ENCODE data around the gene ANKRD55.
"Not testable (repeated sequence)": the region's sequence is repeated elsewhere in the genome, so short reads cannot be mapped to it uniquely, and the experiment has no call there.

The ANKRD55 gene

DNA sequence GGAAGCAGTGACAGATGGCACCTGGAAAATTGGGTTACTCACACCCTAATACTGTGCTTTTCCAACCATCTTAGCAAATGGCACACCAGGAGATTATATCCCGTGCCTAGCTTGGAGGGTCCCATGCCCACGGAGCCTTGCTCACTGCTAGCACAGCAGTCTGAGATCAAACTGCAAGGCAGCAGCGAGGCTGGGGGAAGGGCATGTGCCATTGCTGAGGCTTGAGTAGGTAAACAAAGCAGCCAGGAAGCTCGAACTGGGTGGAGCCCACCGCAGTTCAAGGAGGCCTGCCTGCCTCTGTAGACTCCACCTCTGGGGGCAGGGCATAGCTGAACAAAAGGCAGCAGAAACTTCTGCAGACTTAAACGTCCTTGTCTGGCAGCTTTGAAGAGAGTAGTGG is 11.5 kb downstream of the ANKRD55 start:
- in situ Hi-C loops (cut with MboI; ENCODE audit: low pct_unique_long_range_greater_than_20kb, low sequenced_read_pairs) = loop anchor here (25.0 kb wide), 1 partner anchor 509 kb away; the partner anchor contains the start of gene SLC38A9

DNA sequence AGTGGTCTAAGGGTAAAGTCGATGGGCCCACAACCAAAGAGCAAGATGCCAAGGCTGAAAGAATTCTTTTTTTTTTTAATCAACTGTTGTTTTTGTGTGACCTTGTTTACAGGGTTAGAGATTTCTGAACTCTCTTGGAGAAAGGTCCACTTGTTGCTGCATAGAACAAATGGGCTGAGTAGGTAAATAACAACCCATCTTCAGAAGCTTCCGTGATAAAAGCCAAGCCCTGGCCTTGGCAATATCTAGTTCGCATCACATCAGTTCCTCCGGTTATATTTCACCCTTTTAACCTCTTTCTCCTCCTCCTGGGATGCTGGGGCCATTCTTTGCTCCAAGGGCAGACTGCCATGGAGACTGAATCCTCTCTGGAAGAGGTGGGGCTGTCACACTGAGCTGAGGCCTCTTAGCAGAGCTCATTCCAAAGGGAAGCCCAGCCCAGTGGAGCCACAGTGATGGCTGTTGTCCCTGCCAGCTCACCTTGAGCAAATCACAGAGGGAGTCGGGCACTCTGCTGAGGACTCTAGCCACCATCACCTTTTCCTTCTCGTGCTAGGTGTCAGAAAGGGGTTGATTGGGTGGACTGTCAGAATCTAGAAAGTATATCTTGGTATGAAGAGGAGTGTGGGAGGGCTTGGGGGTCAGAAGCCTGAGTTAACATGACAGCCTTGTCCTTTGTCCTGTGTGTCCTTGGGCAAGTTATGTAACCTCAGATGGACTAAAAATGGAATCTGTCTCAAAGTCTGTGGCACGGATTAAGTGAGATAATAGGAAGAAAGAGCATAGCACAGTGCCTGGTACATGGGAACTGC is 17.9 kb downstream of the ANKRD55 start:
- in situ Hi-C loops (cut with MboI; ENCODE audit: low pct_unique_long_range_greater_than_20kb, low sequenced_read_pairs) = loop anchor here (25.0 kb wide), 1 partner anchor 503 kb away; the partner anchor contains the start of gene SLC38A9
- DNase-seq = no peak

More for the DNA sequence above, 11.5 kb downstream of the ANKRD55 start:
- DNase-seq = not testable (repeated sequence)

DNA sequence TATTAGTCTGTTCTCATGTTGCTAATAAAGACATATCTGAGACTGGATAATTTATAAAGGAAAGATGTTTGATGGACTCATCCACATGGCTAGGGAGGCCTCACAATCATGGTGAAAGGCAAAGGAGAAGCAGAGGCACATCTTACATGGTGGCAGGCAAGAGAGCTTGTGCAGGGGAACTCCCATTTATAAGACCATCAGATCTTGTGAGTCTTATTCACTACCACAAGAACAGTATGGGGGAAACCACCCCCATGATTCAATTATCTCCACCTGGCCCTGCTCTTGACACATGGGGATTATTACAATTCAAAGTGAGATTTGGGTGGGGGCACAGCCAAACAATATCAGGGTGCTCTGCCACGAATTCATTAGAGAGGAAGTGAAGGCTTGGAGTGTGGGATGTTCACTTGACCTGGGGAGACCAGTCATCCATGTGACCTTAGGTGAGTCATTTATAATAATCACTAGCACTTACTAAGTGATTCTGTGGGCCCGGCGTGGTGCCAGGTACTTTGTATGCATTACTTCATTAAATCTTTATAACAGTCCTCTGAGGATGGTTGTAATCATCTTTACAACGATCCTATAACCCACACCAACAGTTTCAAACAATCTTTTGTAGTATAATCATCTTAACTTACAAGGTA is 19.1 kb downstream of the ANKRD55 start:
- in situ Hi-C loops (cut with MboI; ENCODE audit: low pct_unique_long_range_greater_than_20kb, low sequenced_read_pairs) = loop anchor here (25.0 kb wide), 1 partner anchor 502 kb away; the partner anchor contains the start of gene SLC38A9

DNA sequence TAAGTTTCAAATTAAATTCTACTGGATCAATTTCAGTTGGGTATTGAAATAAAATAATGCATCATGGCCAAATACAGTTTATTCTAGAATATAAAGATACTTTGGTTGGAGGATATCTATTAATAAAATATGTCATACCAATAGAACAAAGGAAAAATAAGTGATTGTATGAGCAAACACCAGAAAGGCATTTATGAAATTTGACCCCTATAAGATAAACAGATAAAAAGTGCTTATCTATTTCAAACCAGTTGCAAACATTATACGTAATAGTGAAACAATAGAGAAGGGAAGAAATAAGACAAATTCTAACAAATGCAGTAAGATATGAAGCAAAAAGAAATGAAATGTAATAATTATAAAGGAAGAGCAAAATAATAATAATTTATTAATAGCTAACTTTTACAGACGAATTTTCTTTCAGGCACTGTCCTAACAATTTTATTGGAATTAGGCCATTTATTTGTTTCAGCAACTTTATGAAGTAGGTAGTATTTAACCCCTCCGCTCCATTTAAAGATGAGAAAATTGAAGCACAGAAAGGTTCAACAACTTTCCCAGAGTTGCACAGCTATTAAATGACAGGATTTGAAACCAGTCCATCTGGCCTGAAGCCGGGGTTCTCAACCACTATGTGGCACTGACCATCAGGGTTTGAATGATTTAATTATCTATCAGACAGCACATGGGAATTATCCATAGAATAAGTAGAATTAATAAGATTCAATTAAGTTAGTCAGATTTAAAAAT is 20.8 kb downstream of the ANKRD55 start:
- no peak for DNase-seq
- in situ Hi-C loops (cut with MboI; ENCODE audit: low pct_unique_long_range_greater_than_20kb, low sequenced_read_pairs) = loop anchor here (25.0 kb wide), 1 partner anchor 500 kb away; the partner anchor contains the start of gene SLC38A9

More for the DNA sequence above, 19.1 kb downstream of the ANKRD55 start:
- DNase-seq = not testable (repeated sequence)

DNA sequence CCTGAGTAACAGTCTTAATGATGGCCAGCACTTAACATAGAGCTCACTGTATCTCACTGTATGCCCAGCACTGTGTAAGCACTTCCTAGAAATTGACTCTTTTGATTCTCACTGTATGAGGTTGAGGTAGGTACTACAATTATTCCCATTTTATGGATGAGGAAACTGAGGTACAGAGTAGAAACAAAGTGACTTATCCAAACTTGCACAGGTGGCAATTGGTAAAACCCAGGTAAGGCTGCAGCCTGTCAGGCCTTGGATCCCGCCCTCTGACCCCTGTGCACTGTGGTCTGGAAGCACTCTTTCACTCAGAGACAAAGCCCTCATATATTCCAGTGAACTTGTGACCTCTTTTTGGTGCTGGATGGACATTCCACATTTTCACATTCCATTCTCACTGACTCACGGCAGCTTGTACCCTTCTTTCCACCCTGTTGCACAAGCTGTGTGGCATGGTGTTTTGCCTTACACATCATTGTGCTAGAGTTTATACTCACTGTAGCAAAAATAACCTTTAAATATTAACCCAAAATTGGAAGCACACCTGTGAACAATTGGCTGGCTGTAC is 21.7 kb downstream of the ANKRD55 start:
- no peak for DNase-seq
- in situ Hi-C loops (cut with MboI; ENCODE audit: low pct_unique_long_range_greater_than_20kb, low sequenced_read_pairs) = loop anchor here (25.0 kb wide), 1 partner anchor 499 kb away; the partner anchor contains the start of gene SLC38A9

DNA sequence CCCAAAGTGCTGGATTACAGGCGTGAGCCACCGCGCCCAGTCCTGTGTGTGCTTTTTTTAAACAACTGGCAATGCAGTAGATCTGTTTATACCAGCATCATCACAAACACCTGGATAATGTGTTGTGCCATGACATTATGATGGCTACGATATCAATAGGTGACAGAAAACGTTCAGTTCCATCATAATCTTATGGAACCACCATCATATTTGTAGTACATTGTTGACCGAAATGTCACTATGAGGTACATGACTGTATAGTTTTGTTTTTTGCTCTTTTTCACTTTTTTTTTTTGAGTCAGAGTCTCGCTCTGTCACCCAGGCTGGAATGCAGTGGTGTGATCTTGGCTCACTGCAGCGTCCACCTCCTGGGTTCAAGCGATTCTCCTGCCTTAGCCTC is 24.4 kb downstream of the ANKRD55 start:
- no peak for DNase-seq
- in situ Hi-C loops (cut with MboI; ENCODE audit: low pct_unique_long_range_greater_than_20kb, low sequenced_read_pairs) = loop anchor here (25.0 kb wide), 1 partner anchor 496 kb away; the partner anchor contains the start of gene SLC38A9

DNA sequence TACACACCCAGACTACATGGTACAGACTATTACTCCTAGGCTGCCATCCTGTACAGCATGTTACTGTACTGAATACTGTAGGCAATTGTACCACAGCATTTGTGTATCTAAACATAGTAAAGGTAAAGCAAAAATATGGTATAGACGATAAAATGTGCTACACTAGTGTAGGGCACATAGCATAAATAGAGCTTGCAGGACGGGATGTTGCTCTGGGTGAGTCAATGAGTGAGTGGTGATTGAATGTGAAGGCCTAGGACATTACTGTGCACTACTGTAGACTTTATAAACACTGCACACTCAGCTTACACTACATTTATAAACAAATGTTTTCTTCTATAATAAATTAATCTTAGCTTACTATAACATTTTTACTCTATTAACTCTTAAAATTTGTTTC is 25.6 kb downstream of the ANKRD55 start:
- DNase-seq = no peak
- in situ Hi-C loops (cut with MboI; ENCODE audit: low pct_unique_long_range_greater_than_20kb, low sequenced_read_pairs) = loop anchor here (25.0 kb wide), 1 partner anchor 495 kb away; the partner anchor contains the start of gene SLC38A9

DNA sequence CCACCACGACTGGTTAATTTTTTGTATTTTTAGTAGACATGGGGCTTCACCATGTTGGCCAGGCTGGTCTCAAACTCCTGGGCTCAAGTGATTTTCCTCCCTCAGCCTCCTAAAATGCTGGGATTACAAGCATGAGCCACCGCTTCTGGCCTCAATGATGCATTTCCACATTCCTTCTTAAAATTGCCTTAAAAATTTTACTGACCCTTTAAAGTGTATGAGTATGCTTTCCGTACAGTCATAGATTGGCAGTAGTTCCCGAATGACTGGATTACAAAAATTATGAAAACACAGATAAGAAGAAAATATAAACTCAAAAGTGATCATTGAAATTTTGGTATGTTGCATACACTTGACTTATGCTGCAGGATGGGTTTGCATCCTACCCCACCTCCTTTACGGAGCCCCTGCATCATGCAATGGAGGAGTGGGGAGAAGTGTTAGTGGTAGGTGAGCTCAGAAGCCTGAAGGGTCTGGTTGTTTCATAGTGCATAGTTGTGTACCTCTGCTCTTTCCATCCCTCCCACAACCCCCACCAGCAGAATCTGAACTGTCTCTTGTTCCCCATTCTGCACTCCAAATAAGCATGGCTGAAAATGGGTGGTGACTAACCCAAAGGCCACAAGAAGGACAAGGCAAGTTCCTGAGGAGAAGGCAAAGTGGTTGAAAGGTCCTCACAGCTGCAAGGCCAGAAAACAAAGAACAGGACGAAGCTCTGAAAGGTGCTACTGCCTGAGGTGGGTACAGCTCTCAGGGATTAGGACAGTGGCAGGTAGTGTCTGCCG is 26.8 kb downstream of the ANKRD55 start:
- DNase-seq = no peak

DNA sequence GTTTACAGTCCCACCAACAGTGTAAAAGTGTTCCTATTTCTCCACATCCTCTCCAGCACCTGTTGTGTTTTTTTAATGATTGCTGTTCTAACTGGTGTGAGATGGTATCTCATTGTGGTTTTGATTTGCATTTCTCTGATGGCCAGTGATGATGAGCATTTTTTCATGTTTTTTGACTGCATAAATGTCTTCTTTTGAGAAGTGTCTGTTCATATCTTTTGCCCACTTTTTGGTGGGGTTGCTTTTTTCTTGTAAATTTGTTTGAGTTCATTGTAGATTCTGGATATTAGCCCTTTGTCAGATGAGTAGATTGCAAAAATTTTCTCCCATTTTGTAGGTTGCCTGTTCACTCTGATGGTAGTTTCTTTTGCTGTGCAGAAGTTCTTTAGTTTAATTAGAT is 29.2 kb downstream of the ANKRD55 start:
- in situ Hi-C loops (cut with MboI; ENCODE audit: low pct_unique_long_range_greater_than_20kb, low sequenced_read_pairs) = loop anchor here (25.0 kb wide), 1 partner anchor 492 kb away; the partner anchor contains the start of gene SLC38A9
- not testable (repeated sequence) for DNase-seq

More for the DNA sequence above, 26.8 kb downstream of the ANKRD55 start:
- in situ Hi-C loops (cut with MboI; ENCODE audit: low pct_unique_long_range_greater_than_20kb, low sequenced_read_pairs) = loop anchor here (25.0 kb wide), 1 partner anchor 494 kb away; the partner anchor contains the start of gene SLC38A9

DNA sequence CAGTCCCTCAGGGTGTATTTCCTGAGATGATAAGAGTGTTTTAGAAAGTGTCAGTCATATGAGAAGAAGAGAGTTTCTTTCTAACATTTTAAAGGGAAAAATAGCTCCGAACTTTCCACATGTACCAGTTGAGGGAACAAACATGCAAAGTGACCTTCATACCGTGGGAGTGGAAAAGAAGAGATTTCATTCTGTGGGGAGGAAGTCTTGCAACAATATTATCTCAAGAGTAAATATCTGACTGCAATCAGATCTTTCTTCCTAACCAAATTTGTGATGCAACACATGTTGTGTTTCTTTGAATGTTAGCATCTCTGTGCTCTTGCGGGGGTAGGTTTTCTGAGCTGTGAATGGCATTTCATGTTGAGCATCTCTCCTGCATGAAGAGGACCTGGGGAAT is 30.6 kb downstream of the ANKRD55 start:
- in situ Hi-C loops (cut with MboI; ENCODE audit: low pct_unique_long_range_greater_than_20kb, low sequenced_read_pairs) = loop anchor here (25.0 kb wide), 1 partner anchor 490 kb away; the partner anchor contains the start of gene SLC38A9

DNA sequence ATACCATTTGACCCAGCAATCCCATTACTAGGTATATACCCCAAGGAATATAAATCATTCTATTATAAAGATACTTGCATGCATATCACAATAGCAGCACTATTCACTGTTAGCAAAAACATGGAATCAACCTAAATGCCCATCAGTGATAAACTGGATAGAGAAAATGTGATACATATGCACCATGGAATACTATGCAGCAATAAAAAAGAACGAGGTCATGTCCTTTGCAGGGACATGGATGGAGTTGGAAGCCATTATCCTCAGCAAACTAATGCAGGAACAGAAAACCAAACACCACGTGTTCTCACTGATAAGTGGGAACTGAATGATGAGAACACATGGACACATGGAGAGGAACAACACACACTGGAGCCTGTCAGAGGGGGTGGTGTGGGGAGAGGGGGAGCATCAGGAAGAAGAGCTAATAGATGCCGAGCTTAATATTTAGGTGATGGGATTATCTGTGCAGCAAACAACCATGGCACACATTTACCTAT is 31.3 kb downstream of the ANKRD55 start:
- DNase-seq = not testable (repeated sequence)
- in situ Hi-C loops (cut with MboI; ENCODE audit: low pct_unique_long_range_greater_than_20kb, low sequenced_read_pairs) = loop anchor here (25.0 kb wide), 1 partner anchor 490 kb away; the partner anchor contains the start of gene SLC38A9

More for the DNA sequence above, 30.6 kb downstream of the ANKRD55 start:
- no peak for DNase-seq

DNA sequence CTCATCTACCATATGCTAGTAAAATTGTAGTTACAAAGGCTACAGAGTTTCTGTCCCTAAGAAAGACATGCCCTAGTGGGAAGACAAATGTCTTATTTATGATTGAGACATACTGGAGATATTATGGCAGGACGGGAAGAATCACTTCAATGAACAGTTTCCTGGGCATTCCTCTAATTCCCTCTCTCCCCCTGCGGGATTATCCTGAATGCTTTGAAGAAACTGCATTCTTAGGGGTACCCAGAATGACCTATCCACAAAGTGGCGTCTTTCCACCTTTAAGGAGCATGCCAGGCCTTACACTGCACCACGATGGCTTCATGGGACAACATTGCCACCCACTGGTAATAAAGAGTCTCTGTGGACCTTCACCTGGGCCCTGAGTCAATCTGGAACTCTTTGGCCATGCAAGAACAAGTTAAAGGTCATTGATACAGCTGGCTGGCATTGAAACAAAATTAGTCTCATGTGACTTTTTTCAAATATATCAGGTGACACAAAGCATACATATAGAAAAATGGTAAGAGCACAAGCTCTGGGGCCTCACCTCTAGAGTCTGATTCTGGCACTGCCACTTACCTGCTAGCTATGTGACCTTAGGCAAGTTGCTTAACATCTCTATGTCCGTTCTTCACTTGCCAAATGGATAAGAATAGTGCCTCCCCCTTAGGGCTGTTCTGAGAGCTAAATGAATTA is 32.0 kb downstream of the ANKRD55 start:
- peak; percentile 77 for DNase-seq
- in situ Hi-C loops (cut with MboI; ENCODE audit: low pct_unique_long_range_greater_than_20kb, low sequenced_read_pairs) = loop anchor here (25.0 kb wide), 1 partner anchor 489 kb away; the partner anchor contains the start of gene SLC38A9

DNA sequence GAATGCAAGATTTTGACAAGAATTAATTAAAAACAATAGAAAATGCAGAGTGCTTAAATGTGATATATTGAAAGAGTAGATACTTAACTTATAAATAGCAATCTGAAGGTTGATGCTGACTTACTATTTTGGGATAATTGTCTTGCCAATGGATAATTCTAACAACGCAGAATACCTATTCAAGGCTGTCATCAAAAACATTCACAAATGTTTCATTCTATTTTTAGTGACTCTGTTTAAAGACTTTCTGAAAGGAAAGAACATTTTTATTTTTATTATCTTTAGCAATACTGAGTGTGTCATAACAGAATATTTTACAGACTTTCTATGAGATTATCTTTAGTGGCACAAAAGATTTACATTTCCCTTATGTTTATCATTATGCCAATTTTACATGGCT is 38.1 kb downstream of the ANKRD55 start:
- no peak for DNase-seq
- in situ Hi-C loops (cut with MboI; ENCODE audit: low pct_unique_long_range_greater_than_20kb, low sequenced_read_pairs) = no loop called here

DNA sequence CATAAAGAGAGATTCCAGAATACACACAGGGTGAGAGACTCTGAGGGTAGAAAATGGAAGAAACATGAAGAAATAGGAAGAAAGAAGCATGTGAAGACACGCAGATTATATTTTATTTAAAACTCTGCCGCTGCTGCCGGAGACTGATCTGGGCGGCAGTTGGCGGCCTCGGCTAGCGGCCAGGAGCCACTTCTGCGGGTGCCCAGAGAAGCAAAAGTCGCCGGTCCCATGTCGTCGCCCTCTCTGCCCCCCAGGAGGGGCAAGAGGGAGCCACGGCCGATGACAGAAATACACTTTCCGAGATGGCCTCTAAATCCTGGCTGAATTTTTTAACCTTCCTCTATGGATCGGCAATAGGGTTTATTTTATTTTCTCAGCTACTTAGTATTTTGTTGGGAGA is 40.9 kb downstream of the ANKRD55 start:
- in situ Hi-C loops (cut with MboI; ENCODE audit: low pct_unique_long_range_greater_than_20kb, low sequenced_read_pairs) = no loop called here

DNA sequence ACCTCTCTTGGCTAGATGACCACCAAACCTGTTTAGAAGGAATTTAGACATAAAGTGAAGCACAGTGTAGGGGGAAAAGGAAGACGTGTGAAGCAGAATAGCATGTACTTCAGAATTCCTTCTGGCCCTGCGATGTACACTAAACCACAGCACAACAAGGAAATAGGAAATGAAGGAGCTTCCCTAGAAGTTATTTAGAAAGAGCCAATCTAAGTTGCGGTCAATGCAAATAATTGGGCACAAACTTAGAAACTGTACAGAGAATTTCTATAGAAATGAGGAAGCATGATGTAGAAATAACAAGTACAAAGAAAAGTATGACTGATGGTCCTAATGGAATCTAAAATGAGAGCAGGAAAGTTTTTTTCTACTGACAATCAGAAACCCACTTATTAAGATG is 41.5 kb downstream of the ANKRD55 start:
- in situ Hi-C loops (cut with MboI; ENCODE audit: low pct_unique_long_range_greater_than_20kb, low sequenced_read_pairs) = no loop called here

More for the DNA sequence above, 40.9 kb downstream of the ANKRD55 start:
- DNase-seq = no peak

DNA sequence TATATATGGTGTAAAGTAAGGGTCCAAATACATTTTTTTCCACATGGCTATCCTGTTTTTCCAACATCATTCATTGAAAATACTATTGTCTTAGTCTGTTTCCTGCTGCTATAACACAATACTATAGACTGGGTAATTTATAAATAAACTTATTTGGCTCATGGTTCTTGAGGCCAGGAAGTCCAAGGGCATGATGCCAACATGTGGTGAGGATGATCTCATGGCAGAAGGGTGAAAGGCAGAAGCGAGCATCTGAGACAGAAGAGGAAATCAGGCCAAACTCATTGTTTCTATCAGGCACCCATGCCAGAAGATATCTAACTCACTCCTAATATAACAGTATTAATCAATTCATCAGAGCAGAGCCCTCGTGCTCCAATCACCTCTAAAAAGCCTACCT is 42.6 kb downstream of the ANKRD55 start:
- DNase-seq = peak; percentile 32
- in situ Hi-C loops (cut with MboI; ENCODE audit: low pct_unique_long_range_greater_than_20kb, low sequenced_read_pairs) = no loop called here

More for the DNA sequence above, 41.5 kb downstream of the ANKRD55 start:
- DNase-seq = peak; percentile 45

DNA sequence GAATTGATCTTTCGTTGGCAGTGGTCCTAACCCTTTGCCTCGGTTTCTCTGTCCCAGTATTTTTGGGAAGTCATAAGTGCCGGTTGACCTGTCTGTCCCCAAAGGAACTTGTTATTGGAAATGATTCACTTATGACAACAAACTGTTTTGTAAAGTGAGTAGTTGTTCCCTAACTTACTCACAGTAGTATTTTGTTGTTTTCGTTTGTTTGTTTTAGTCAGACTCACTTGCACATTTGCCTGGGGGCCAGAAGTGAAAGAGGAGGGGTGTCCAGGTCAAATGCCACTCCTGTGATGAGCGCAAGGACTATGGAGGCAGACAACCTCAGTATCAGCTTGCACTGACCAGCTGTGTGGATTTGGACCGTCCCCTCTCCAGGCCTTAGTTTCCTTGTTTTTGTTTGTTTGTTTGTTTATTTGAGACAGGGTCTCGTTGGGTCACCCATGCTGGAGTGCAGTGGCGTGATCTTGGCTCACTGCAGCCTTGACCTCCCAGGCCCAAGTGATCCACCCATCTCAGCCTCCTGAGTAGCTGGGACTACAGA is 47.3 kb downstream of the ANKRD55 start:
- in situ Hi-C loops (cut with MboI; ENCODE audit: low pct_unique_long_range_greater_than_20kb, low sequenced_read_pairs) = no loop called here
- no peak for DNase-seq
